ENCODE measurements around the gene RPH3AL. TPM values are rescaled to one million over a fixed set of nuclear protein-coding genes. Genes with fewer than 3 reads are reported as not detected.

The RPH3AL gene
- total RNA-seq, 1 experiment from 2014 or later, result 24.9 TPM

DNA sequence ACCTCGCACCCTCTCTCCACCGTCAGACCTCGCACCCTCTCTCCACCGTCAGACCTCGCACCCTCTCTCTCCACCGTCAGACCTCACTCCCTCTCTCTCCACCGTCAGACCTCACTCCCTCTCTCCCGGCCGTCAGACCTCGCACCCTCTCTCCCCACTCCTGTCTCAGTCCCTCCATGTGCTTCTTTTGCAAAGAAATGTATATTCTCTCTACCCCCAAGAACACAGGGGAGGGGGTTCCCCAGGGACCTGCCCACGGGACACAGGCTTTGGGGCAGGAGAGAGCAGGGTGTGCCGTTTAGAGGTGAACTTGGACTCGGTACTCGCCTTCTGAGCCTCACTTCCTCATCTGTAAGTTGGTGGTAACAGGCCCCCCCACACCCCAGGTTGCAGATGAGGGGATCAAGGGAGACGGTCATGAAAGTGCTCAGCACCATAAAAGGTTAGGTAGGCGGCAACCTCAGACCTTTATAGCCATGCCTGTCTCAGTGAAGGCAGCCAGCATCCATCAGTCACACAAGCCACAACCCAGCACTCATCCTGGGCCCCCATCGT lies 63.7 kb downstream of the RPH3AL start:
- Histone ChIP-seq H3K27ac (ENCODE audit: low read length) (no peak overlapping the region), H3K9me2 (replicated peaks; ENCODE audit: low read length) (no peaks in the 10 kb centered on the region), H3F3A (ENCODE audit: low read length, unreplicated experiment) (no peaks in the 10 kb centered on the region), H3K79me2 (ENCODE audit: low read length) (no peaks in the 10 kb centered on the region), H3K36me3 (ENCODE audit: low read depth, low read length) (no peaks in the 10 kb centered on the region), H3K4me3 (ENCODE audit: low read length) (no peak overlapping the region), H3K9me3 (ENCODE audit: low read length) (no peaks in the 10 kb centered on the region), H3K4me1 (ENCODE audit: insufficient read depth, low read length) (no peaks in the 10 kb centered on the region), H3K9ac (ENCODE audit: low read length) (no peak overlapping the region), H2AFZ (ENCODE audit: low read length) (no peak overlapping the region), H4K20me1 (ENCODE audit: low read length) (no peaks in the 10 kb centered on the region), H3K27me3 (ENCODE audit: low read length) (no peaks in the 10 kb centered on the region), H3K4me2 (ENCODE audit: low read length) (no peak overlapping the region)
- DNase-seq, result no peak
- ChIA-PET POLR2A (ENCODE audit: unreplicated experiment) (no interaction called here), CTCF (no interaction called here)
- no peak for ATAC-seq
- TF ChIP-seq, protein P1, sequence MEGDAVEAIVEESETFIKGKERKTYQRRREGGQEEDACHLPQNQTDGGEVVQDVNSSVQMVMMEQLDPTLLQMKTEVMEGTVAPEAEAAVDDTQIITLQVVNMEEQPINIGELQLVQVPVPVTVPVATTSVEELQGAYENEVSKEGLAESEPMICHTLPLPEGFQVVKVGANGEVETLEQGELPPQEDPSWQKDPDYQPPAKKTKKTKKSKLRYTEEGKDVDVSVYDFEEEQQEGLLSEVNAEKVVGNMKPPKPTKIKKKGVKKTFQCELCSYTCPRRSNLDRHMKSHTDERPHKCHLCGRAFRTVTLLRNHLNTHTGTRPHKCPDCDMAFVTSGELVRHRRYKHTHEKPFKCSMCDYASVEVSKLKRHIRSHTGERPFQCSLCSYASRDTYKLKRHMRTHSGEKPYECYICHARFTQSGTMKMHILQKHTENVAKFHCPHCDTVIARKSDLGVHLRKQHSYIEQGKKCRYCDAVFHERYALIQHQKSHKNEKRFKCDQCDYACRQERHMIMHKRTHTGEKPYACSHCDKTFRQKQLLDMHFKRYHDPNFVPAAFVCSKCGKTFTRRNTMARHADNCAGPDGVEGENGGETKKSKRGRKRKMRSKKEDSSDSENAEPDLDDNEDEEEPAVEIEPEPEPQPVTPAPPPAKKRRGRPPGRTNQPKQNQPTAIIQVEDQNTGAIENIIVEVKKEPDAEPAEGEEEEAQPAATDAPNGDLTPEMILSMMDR (conservative IDR thresholded peaks at IDR 0.05; ENCODE audit: low read depth, low read length), result no peak
- TF ChIP-seq EZH2 (IDR thresholded peaks at IDR 0.05; ENCODE audit: low read length, unreplicated experiment), result no peak
- TF ChIP-seq EZH2phosphoT487 (IDR thresholded peaks at IDR 0.05; ENCODE audit: borderline replicate concordance, low read length), result no peak
- intact Hi-C loops (cut with micrococcal nuclease), result no loop called here
- no TSS peak for BruUV-seq (replicated peaks)

DNA sequence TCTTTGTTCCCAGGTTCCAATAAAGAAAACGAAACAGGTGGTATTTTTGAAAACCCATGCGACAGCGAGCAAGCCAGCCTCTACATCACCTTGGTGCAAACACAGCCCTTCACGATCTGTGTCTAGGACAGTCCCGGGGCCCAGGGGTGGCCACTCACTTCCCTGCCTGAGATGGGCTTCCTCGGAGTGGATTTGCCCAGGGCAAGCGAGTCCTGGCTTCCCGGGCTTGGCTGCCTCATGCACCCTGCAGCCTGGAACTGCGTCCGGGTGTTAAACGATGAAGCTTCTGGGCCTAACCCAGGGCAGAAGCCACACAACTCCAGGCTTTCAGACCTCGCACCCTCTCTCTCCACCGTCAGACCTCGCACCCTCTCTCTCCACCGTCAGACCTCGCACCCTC lies 66.0 kb downstream of the RPH3AL start:
- Histone ChIP-seq H3K27ac (ENCODE audit: low read length) (no peak overlapping the region), H3K79me2 (ENCODE audit: low read length) (no peaks in the 10 kb centered on the region), H3K4me3 (ENCODE audit: low read length) (no peak overlapping the region), H3K9me2 (replicated peaks; ENCODE audit: low read length) (no peaks in the 10 kb centered on the region), H4K20me1 (ENCODE audit: low read length) (no peaks in the 10 kb centered on the region), H3K4me2 (ENCODE audit: low read length) (no peak overlapping the region), H3K9me3 (ENCODE audit: low read length) (no peaks in the 10 kb centered on the region), H3K4me1 (ENCODE audit: insufficient read depth, low read length) (no peaks in the 10 kb centered on the region), H3K9ac (ENCODE audit: low read length) (no peak overlapping the region), H3K36me3 (ENCODE audit: low read depth, low read length) (no peaks in the 10 kb centered on the region), H3F3A (ENCODE audit: low read length, unreplicated experiment) (no peaks in the 10 kb centered on the region), H3K27me3 (ENCODE audit: low read length) (no peaks in the 10 kb centered on the region), H2AFZ (ENCODE audit: low read length) (no peak overlapping the region)
- DNase-seq (no peak), ATAC-seq (no peak)
- CTCF ChIA-PET, result no interaction called here
- no TSS peak for BruUV-seq (replicated peaks)
- intact Hi-C loops (cut with micrococcal nuclease), result no loop called here
- TF ChIP-seq EZH2 (IDR thresholded peaks at IDR 0.05; ENCODE audit: low read length, unreplicated experiment) (no peak), EZH2phosphoT487 (IDR thresholded peaks at IDR 0.05; ENCODE audit: borderline replicate concordance, low read length) (no peak)
- TF ChIP-seq, protein P1 (conservative IDR thresholded peaks at IDR 0.05; ENCODE audit: low read depth, low read length), result no peak
- POLR2A ChIA-PET (ENCODE audit: unreplicated experiment), result no interaction called here

DNA sequence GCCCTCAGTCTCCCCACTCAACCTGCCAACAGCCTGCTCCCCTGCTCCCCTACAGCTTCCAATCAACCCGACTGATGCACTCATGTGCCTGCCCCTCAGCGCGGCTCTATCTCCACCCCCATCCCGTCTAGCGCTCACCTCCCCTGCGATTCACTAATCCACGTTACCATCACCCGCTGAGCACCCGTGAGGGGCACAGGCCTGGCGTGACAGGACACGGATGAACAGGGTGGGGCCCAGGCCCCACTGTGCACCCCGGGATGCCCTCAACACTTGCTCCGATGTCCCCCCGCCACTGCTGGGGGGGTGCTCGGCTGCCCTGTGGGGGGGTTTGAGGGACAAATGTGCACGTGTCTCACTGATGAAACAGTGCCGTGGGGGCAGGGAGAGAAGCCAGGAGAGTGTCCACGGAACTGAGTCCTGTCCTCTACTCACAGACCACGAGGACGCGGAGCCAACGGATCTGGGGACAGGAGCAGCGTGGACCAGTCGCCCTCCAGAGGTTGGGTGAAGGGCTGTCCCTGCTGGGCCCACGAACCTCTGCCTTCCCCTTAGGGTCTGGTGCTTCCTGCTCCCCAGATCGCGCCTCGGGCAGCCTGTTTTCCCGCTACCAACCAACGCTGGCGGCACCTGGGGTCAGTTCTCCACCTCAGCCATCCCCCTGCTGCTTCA lies 66.7 kb downstream of the RPH3AL start:
- TF ChIP-seq EZH2phosphoT487 (IDR thresholded peaks at IDR 0.05; ENCODE audit: borderline replicate concordance, low read length), result no peak
- TF ChIP-seq, protein P1 (conservative IDR thresholded peaks at IDR 0.05; ENCODE audit: low read depth, low read length), result no peak
- TF ChIP-seq EZH2 (IDR thresholded peaks at IDR 0.05; ENCODE audit: low read length, unreplicated experiment), result no peak
- intact Hi-C loops (cut with micrococcal nuclease), result no loop called here
- Histone ChIP-seq H3K27me3 (ENCODE audit: low read length) (no peaks in the 10 kb centered on the region), H3F3A (ENCODE audit: low read length, unreplicated experiment) (no peaks in the 10 kb centered on the region), H3K4me2 (ENCODE audit: low read length) (no peak overlapping the region), H3K9me3 (ENCODE audit: low read length) (no peaks in the 10 kb centered on the region), H3K4me3 (ENCODE audit: low read length) (no peak overlapping the region), H2AFZ (ENCODE audit: low read length) (no peak overlapping the region), H3K36me3 (ENCODE audit: low read depth, low read length) (no peaks in the 10 kb centered on the region), H3K79me2 (ENCODE audit: low read length) (no peaks in the 10 kb centered on the region), H3K9ac (ENCODE audit: low read length) (no peak overlapping the region), H3K27ac (ENCODE audit: low read length) (no peak overlapping the region), H3K4me1 (ENCODE audit: insufficient read depth, low read length) (no peaks in the 10 kb centered on the region), H3K9me2 (replicated peaks; ENCODE audit: low read length) (no peaks in the 10 kb centered on the region), H4K20me1 (ENCODE audit: low read length) (no peaks in the 10 kb centered on the region)
- ATAC-seq (no peak), DNase-seq (no peak)
- BruUV-seq (replicated peaks), result no TSS peak
- ChIA-PET CTCF (no interaction called here), POLR2A (ENCODE audit: unreplicated experiment) (no interaction called here)

Data from PC-3 (cell line).